SU-DHL-6 (cell line): ENCODE measurements around the gene CYBA.

ENCODE experiments used
- EZH2phosphoT487 ChIP-seq: fragments of 200-600 bp; sonication (generic), shearing (Covaris generic); conservative IDR thresholded peaks from 2 replicates; pipeline ENCODE4 v1.6.1; 2018; ENCODE audit warnings: mild to moderate bottlenecking, antibody characterized with exemption, low read length, moderate library complexity, mixed read lengths
- TF ChIP-seq, protein P1 (sequence below): fragments of 200-600 bp; sonication (generic); IDR thresholded peaks from one replicate; pipeline ENCODE4 v1.5.1; 2017; ENCODE audit warnings: antibody characterized with exemption, mild to moderate bottlenecking, low read length, moderate library complexity; ENCODE audit not compliant: insufficient read depth, poor library complexity, severe bottlenecking

DNA sequence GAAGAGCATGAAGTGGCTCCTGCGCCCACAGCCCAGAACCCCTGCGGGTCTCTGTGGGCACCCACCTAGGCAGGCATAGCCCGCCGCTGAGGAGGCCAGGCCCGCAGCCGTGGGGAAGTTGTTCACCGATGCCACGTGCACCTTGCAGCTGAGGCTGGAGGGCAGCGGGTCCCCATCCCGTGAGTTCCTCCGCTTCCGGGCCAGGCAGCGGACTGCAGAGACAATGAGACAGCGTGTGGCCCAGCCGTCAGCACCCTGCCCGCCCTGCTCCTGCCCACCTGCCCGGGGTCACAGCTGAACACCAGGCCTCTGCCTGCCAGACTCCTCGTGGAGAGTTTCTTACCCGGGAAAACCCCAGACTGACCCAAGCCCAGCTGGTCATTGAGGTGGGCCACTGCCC is 6.5 kb upstream of the CYBA start:
- TF ChIP-seq, protein P1, sequence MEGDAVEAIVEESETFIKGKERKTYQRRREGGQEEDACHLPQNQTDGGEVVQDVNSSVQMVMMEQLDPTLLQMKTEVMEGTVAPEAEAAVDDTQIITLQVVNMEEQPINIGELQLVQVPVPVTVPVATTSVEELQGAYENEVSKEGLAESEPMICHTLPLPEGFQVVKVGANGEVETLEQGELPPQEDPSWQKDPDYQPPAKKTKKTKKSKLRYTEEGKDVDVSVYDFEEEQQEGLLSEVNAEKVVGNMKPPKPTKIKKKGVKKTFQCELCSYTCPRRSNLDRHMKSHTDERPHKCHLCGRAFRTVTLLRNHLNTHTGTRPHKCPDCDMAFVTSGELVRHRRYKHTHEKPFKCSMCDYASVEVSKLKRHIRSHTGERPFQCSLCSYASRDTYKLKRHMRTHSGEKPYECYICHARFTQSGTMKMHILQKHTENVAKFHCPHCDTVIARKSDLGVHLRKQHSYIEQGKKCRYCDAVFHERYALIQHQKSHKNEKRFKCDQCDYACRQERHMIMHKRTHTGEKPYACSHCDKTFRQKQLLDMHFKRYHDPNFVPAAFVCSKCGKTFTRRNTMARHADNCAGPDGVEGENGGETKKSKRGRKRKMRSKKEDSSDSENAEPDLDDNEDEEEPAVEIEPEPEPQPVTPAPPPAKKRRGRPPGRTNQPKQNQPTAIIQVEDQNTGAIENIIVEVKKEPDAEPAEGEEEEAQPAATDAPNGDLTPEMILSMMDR = no peak
- no peak for TF ChIP-seq EZH2phosphoT487
